A549 treated with AZD9567 at 1 μM for 4 hours (cell line): ENCODE data around the gene ACTR1A. TPM values are rescaled to one million over a fixed set of nuclear protein-coding genes. Genes with fewer than 3 reads are reported as not detected.

ENCODE experiments used
- total RNA-seq: library from RNA; stranded (reverse); fragments of 200-300 nt; extraction: Qiagen RNA extraction; gene quantifications from 5 replicates; pipeline ENCODE4 v1.2.3, GENCODE V29; 2022; ENCODE audit not compliant: insufficient read depth

Gene ACTR1A
- 85.2 to 107 TPM (median 93.5 TPM) in 5 replicates for total RNA-seq

GRCh38 chr10:102502337-102503151, at the start of gene ACTR1A:
ACTR1A (minus strand) TSS chr10:102502712; CDS start chr10:102502647, 65 bp downstream.

GRCh38 chr10:102503264-102504178, 1.0 kb upstream of the ACTR1A start, which contains the start of gene SUFU:
SUFU (plus strand) TSS chr10:102503972; CDS start chr10:102504153, 181 bp downstream.

GRCh38 chr10:102451105-102451969, 51.2 kb downstream of the ACTR1A start, which contains the start of gene C10orf95:
C10orf95 (minus strand) TSS chr10:102451543; CDS start chr10:102451093, 450 bp downstream.

GRCh38 chr10:102432162-102432950, 70.2 kb downstream of the ACTR1A start, which contains the start of gene CUEDC2:
CUEDC2 (minus strand) TSS chr10:102432574; CDS start chr10:102425188, 7,386 bp downstream.

Other genes starting within 250 kb of the ACTR1A start
- 41.6 to 72.1 TPM (median 51.9 TPM) in 5 replicates for gene NFKB2, start 107.0 kb downstream of the ACTR1A start, total RNA-seq
- 0.43 to 0.81 TPM (median 0.68 TPM) in 4 of 5 replicates, not detected in the other for gene PSD, start 83.9 kb downstream of the ACTR1A start, total RNA-seq
- 4.8 to 11.7 TPM (median 11.0 TPM) in 5 replicates for gene FBXL15, start 81.9 kb downstream of the ACTR1A start, total RNA-seq
- gene CUEDC2, start 70.1 kb downstream of the ACTR1A start, total RNA-seq: 53.9 to 67.4 TPM (median 66.5 TPM) in 5 replicates
- gene C10orf95, start 51.2 kb downstream of the ACTR1A start, total RNA-seq: 0.05 to 0.15 TPM (median 0.09 TPM) in 3 of 5 replicates, not detected in the others
- gene SUFU, start 1.3 kb upstream of the ACTR1A start, total RNA-seq: 5.0 to 8.4 TPM (median 7.5 TPM) in 5 replicates
- 36.2 to 41.8 TPM (median 38.8 TPM) in 5 replicates for gene TRIM8, start 141.8 kb upstream of the ACTR1A start, total RNA-seq
- 14.0 to 14.8 TPM (median 14.5 TPM) in 5 replicates for gene ARL3, start 211.7 kb upstream of the ACTR1A start, total RNA-seq
- gene SFXN2, start 211.9 kb upstream of the ACTR1A start, total RNA-seq: 1.9 to 4.2 TPM (median 3.6 TPM) in 5 replicates
- gene WBP1L, start 241.2 kb upstream of the ACTR1A start, total RNA-seq: 22.8 to 26.5 TPM (median 25.6 TPM) in 5 replicates